GM12891 (cell line): Measurements from ENCODE around the gene KSR1.

ENCODE experiments used
- DNase-seq: peaks from one replicate; pipeline ENCODE4 v3.0.0; 2011; ENCODE audit warnings: low spot score; ENCODE audit not compliant: insufficient read length
- FAIRE-seq: peaks from 2 replicates; lab custom pipeline; 2011; peaks lifted over from hg19 to GRCh38; lab: Jason Lieb, UNC
- PAX5 ChIP-seq: IDR thresholded peaks from 2 replicates; pipeline ENCODE4 v1.6.1; 2011; ENCODE audit warnings: low read length, moderate library complexity, mild to moderate bottlenecking; ENCODE audit not compliant: insufficient read depth, severe bottlenecking
- POLR2A ChIP-seq: IDR thresholded peaks from 2 replicates; pipeline ENCODE4 v1.6.1; 2011; ENCODE audit warnings: low read depth, low read length, control low read depth
- POLR2AphosphoS5 ChIP-seq: IDR thresholded peaks from 2 replicates; pipeline ENCODE4 v1.6.1; 2011; ENCODE audit warnings: low read depth, low read length, control low read depth
- POU2F2 ChIP-seq: IDR thresholded peaks from 2 replicates; pipeline ENCODE4 v1.6.1; 2011; ENCODE audit warnings: low read depth, mild to moderate bottlenecking, control low read depth, low read length, moderate library complexity
- SPI1 ChIP-seq: IDR thresholded peaks from 2 replicates; pipeline ENCODE4 v1.6.1; 2011; ENCODE audit warnings: low read depth, low read length, control low read depth
- TAF1 ChIP-seq: IDR thresholded peaks from 2 replicates; pipeline ENCODE4 v1.6.1; 2011; ENCODE audit warnings: low read depth, low read length, control low read depth

The KSR1 gene

GRCh38 chr17:27573971-27574525, 117.8 kb downstream of the KSR1 start:
- FAIRE-seq (no peak), DNase-seq (no peak)
- no peak for TF ChIP-seq SPI1
- no peak for TF ChIP-seq POLR2A
- no peak for TF ChIP-seq POU2F2
- no peak for TF ChIP-seq POLR2AphosphoS5
- TF ChIP-seq TAF1 = no peak

- DNase-seq (no peak), FAIRE-seq (no peak)
- no peak for TF ChIP-seq POLR2A
- TF ChIP-seq POU2F2 = no peak
- TF ChIP-seq SPI1 = no peak
- TF ChIP-seq PAX5 = no peak
- TF ChIP-seq TAF1 = no peak
These were observed 119.1 kb downstream of the KSR1 start for GRCh38 chr17:27575096-27575911.

- FAIRE-seq (no peak), DNase-seq (no peak)
- TF ChIP-seq SPI1 = no peak
- TF ChIP-seq PAX5 = no peak
- TF ChIP-seq TAF1 = no peak
These were observed 119.6 kb downstream of the KSR1 start for GRCh38 chr17:27575912-27576252.

GRCh38 chr17:27576477-27577083, 120.3 kb downstream of the KSR1 start:
- DNase-seq (no peak), FAIRE-seq (no peak)
- TF ChIP-seq TAF1 (no peak), POU2F2 (no peak)

- TF ChIP-seq PAX5 (no peak), POLR2AphosphoS5 (no peak), SPI1 (no peak), POU2F2 (no peak), POLR2A (no peak), TAF1 (no peak)
- FAIRE-seq = no peak
- DNase-seq = no peak
These were observed 121.0 kb downstream of the KSR1 start for GRCh38 chr17:27577121-27577761.

GRCh38 chr17:27577884-27578717, 121.9 kb downstream of the KSR1 start:
- TF ChIP-seq POU2F2 = no peak
- DNase-seq = no peak
- no peak for FAIRE-seq

GRCh38 chr17:27578718-27579085, 122.5 kb downstream of the KSR1 start:
- peak; percentile 65 for DNase-seq

GRCh38 chr17:27579304-27579703, 123.1 kb downstream of the KSR1 start:
- no peak for DNase-seq
- TF ChIP-seq TAF1 (no peak), POLR2A (no peak), PAX5 (no peak), POU2F2 (no peak), POLR2AphosphoS5 (no peak), SPI1 (no peak)
- no peak for FAIRE-seq

More at GRCh38 chr17:27578718-27579085, 122.5 kb downstream of the KSR1 start:
- TF ChIP-seq POLR2A = no peak
- peak; percentile 66; the same call in 1 of the 2 replicates for TF ChIP-seq POU2F2
- no peak for TF ChIP-seq TAF1
- TF ChIP-seq POLR2AphosphoS5 = no peak
- no peak for TF ChIP-seq PAX5
- peak; percentile 84 for FAIRE-seq

- FAIRE-seq (no peak), DNase-seq (no peak)
- TF ChIP-seq SPI1 (no peak), POLR2AphosphoS5 (no peak), PAX5 (no peak), POU2F2 (no peak), POLR2A (no peak), TAF1 (no peak)
These were observed 123.7 kb downstream of the KSR1 start for GRCh38 chr17:27579897-27580321.

- FAIRE-seq (no peak), DNase-seq (no peak)
- TF ChIP-seq PAX5 (no peak), POU2F2 (no peak), SPI1 (no peak)
These were observed 124.8 kb downstream of the KSR1 start for GRCh38 chr17:27581016-27581415.
